Measurements from ENCODE around the gene CLTC. TPM values are rescaled to one million over a fixed set of nuclear protein-coding genes. Genes with fewer than 3 reads are reported as not detected.

Gene CLTC
- total and polyA plus RNA-seq, 4 donors = 274 to 600 (median 318) TPM

DNA sequence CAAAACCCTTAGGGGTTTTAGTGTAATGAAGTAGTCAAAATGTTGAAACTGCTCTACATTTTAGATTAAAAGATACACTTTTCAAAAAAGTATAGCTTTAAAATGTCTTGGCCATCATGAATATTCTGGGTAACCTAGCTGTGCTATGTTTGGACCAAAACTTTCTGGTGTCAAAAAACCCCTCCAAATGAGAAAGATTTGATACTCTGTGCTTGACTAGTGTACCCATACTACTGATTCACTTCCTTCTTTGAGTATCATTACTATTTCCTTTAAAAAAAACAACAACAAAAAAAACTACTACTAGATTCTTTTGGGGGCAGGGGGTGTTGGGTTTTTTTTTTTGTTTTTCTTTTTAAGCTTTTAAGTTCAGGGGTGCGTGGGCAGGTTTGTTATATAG, 50.2 kb downstream of the CLTC start:
- WGBS (ENCODE audit: insufficient coverage) = no CpG with 5 or more reads among the region's 1 CpG
- no peak overlapping the region for H3K4me3 ChIP-seq (ENCODE audit: low read depth, low read length)
- no peak for DNase-seq (ENCODE audit: low read depth in 4 of 6, low spot score in 6 of 6)
- H3K36me3 ChIP-seq (ENCODE audit: control insufficient read depth, insufficient read depth, low read length) = peaks cover 11% of the 10 kb centered on the region
- no peak overlapping the region for H3K27ac ChIP-seq (ENCODE audit: low read depth, low read length)
- H3K27me3 ChIP-seq (ENCODE audit: control insufficient read depth, insufficient read depth, low read length) = no peaks in the 10 kb centered on the region
- no peaks in the 10 kb centered on the region for H3K9me3 ChIP-seq (ENCODE audit: control insufficient read depth, insufficient read depth, low read length)
- H3K4me1 ChIP-seq (ENCODE audit: control insufficient read depth, insufficient read depth, low read length) = no peaks in the 10 kb centered on the region

DNA sequence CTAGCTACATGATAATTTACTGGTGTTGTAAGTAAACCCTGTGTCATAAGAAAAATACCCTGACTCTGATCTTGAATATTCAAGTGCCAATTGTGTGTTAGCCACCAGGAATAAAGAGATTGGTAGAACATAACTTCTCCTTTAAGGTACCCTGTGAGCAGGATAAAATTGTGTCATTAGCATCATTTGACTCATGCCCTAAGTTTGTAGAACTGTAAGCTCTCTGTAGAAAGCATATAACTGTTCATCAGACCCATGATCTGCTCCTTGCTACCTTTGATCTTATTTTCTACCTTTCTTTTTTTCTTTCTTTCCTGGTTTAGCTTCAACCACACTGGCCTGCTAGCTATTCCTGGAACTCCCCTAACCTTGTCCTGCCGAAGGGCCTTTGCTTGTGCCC, 51.7 kb downstream of the CLTC start:
- Histone ChIP-seq H3K4me3 (ENCODE audit: low read depth, low read length) (no peak overlapping the region), H3K27me3 (ENCODE audit: control insufficient read depth, insufficient read depth, low read length) (no peaks in the 10 kb centered on the region), H3K27ac (ENCODE audit: low read depth, low read length) (no peak overlapping the region), H3K36me3 (ENCODE audit: control insufficient read depth, insufficient read depth, low read length) (peaks cover 4% of the 10 kb centered on the region), H3K9me3 (ENCODE audit: control insufficient read depth, insufficient read depth, low read length) (no peaks in the 10 kb centered on the region), H3K4me1 (ENCODE audit: control insufficient read depth, insufficient read depth, low read length) (no peaks in the 10 kb centered on the region)
- DNase-seq (ENCODE audit: low read depth in 4 of 6, low spot score in 6 of 6) = no peak
- WGBS (ENCODE audit: insufficient coverage) = no CpG with 5 or more reads among the region's 1 CpG

DNA sequence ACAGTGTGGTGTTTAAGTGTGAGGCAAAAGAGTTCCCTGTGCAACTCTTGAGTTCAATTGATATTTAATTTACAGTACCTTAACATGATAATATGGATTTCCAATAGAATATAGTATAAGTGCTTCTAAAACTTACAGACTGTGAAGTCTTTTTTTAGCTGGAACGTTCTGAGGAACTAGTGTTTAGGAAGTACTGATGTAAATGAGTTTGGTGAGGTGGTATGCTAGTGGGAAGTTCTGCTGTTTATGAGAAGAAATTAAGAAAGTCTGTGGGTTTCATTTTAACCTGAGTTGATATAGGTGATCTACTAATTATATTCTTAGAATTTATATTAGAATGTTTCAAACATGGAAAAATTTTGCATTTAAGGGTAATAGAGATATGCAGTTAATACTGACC, 55.5 kb downstream of the CLTC start:
- Histone ChIP-seq H3K27me3 (ENCODE audit: control insufficient read depth, insufficient read depth, low read length) (no peaks in the 10 kb centered on the region), H3K36me3 (ENCODE audit: control insufficient read depth, insufficient read depth, low read length) (peaks cover 9% of the 10 kb centered on the region), H3K4me1 (ENCODE audit: control insufficient read depth, insufficient read depth, low read length) (no peaks in the 10 kb centered on the region), H3K4me3 (ENCODE audit: low read depth, low read length) (no peak overlapping the region), H3K9me3 (ENCODE audit: control insufficient read depth, insufficient read depth, low read length) (no peaks in the 10 kb centered on the region), H3K27ac (ENCODE audit: low read depth, low read length) (no peak overlapping the region)
- DNase-seq (ENCODE audit: low read depth in 4 of 6, low spot score in 6 of 6) = no peak
- 83% methylated on average over 1 of the region's 1 CpG for WGBS (ENCODE audit: insufficient coverage)

DNA sequence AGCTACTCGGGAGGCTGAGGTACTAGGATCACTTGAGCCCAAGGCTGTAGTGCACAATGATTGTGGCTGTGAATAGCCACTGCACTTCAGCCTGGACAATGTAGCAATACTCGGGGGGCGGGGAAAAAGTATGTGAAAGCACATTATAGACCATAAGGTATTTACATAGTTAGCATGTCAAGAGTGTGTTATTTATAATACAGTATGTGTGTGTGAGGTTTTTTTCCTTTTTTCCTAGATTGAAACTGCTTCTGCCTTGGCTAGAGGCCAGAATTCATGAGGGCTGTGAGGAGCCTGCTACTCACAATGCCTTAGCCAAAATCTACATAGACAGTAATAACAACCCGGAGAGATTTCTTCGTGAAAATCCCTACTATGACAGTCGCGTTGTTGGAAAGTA, 57.0 kb downstream of the CLTC start:
- no peak overlapping the region for H3K4me3 ChIP-seq (ENCODE audit: low read depth, low read length)
- H3K36me3 ChIP-seq (ENCODE audit: control insufficient read depth, insufficient read depth, low read length) = peaks cover 13% of the 10 kb centered on the region
- no peak overlapping the region for H3K27ac ChIP-seq (ENCODE audit: low read depth, low read length)
- DNase-seq (ENCODE audit: low read depth in 4 of 6, low spot score in 6 of 6) = peak in 1 of 6 donors; percentile 79
- H3K27me3 ChIP-seq (ENCODE audit: control insufficient read depth, insufficient read depth, low read length) = no peaks in the 10 kb centered on the region
- H3K4me1 ChIP-seq (ENCODE audit: control insufficient read depth, insufficient read depth, low read length) = no peaks in the 10 kb centered on the region
- WGBS (ENCODE audit: insufficient coverage) = 95% methylated on average over 3 of the region's 7 CpGs
- H3K9me3 ChIP-seq (ENCODE audit: control insufficient read depth, insufficient read depth, low read length) = no peaks in the 10 kb centered on the region

DNA sequence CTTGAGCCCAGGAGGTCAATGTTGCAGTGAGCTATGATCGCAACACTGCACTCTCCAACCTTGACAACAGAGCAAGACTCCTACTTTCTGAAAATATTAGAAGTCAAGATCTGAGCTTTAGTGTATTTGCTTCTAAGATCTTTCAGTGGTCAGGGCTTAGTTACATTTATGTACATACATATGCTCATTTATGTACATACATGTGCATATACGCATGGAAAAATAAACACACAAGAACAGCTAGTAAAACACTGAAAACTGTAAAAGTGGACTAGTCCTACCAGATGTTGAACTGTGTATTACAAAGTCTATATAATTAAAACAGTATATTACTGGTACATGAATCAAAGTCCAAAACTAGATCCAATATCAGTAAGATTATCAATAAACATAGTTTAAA, 59.2 kb downstream of the CLTC start:
- Histone ChIP-seq H3K4me3 (ENCODE audit: low read depth, low read length) (no peak overlapping the region), H3K27me3 (ENCODE audit: control insufficient read depth, insufficient read depth, low read length) (no peaks in the 10 kb centered on the region), H3K4me1 (ENCODE audit: control insufficient read depth, insufficient read depth, low read length) (no peaks in the 10 kb centered on the region), H3K27ac (ENCODE audit: low read depth, low read length) (no peak overlapping the region), H3K9me3 (ENCODE audit: control insufficient read depth, insufficient read depth, low read length) (no peaks in the 10 kb centered on the region), H3K36me3 (ENCODE audit: control insufficient read depth, insufficient read depth, low read length) (peaks cover 13% of the 10 kb centered on the region)
- no peak for DNase-seq (ENCODE audit: low read depth in 4 of 6, low spot score in 6 of 6)
- WGBS (ENCODE audit: insufficient coverage) = no CpG with 5 or more reads among the region's 2 CpGs

DNA sequence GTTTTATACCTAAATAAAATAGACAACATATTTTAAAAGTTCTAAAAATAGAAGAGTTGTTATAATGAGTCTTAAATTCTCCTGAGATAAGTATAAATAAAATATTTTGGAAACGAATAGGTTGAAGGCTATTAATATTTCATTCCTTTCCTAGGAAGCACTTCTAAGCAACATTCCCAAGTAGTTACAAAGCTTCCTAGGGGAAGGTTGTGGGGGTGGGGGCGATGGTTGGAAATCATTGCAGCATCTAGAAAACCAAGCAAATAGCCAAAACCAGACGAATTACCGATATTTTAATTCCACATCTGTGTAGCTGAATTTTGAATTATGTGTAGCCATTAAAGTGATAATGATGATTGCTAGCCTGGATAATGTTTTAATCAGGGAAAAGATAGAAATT, 60.6 kb downstream of the CLTC start:
- H3K4me3 ChIP-seq (ENCODE audit: low read depth, low read length) = no peak overlapping the region
- WGBS (ENCODE audit: insufficient coverage) = no CpG with 5 or more reads among the region's 4 CpGs
- H3K27me3 ChIP-seq (ENCODE audit: control insufficient read depth, insufficient read depth, low read length) = no peaks in the 10 kb centered on the region
- no peaks in the 10 kb centered on the region for H3K9me3 ChIP-seq (ENCODE audit: control insufficient read depth, insufficient read depth, low read length)
- no peak for DNase-seq (ENCODE audit: low read depth in 4 of 6, low spot score in 6 of 6)
- no peaks in the 10 kb centered on the region for H3K4me1 ChIP-seq (ENCODE audit: control insufficient read depth, insufficient read depth, low read length)
- H3K27ac ChIP-seq (ENCODE audit: low read depth, low read length) = no peak overlapping the region
- H3K36me3 ChIP-seq (ENCODE audit: control insufficient read depth, insufficient read depth, low read length) = peaks cover 18% of the 10 kb centered on the region

DNA sequence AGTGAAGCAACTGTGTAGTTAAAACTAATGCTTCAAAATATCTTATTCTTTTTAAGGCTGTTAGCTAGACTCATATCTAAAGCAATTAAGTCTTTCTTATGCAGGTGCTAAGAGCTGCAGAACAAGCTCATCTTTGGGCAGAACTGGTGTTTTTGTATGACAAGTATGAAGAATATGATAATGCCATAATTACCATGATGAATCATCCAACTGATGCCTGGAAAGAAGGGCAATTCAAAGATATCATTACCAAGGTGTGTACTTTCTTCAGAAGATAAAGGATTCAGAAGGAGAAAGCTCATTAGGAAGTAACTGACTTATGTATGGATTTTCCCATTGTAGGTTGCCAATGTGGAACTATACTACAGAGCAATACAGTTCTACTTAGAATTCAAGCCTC, 63.6 kb downstream of the CLTC start:
- no peak overlapping the region for H3K4me3 ChIP-seq (ENCODE audit: low read depth, low read length)
- no peak for DNase-seq (ENCODE audit: low read depth in 4 of 6, low spot score in 6 of 6)
- H3K9me3 ChIP-seq (ENCODE audit: control insufficient read depth, insufficient read depth, low read length) = no peaks in the 10 kb centered on the region
- no peak overlapping the region for H3K27ac ChIP-seq (ENCODE audit: low read depth, low read length)
- no peaks in the 10 kb centered on the region for H3K4me1 ChIP-seq (ENCODE audit: control insufficient read depth, insufficient read depth, low read length)
- no peaks in the 10 kb centered on the region for H3K27me3 ChIP-seq (ENCODE audit: control insufficient read depth, insufficient read depth, low read length)
- H3K36me3 ChIP-seq (ENCODE audit: control insufficient read depth, insufficient read depth, low read length) = peaks cover 18% of the 10 kb centered on the region

DNA sequence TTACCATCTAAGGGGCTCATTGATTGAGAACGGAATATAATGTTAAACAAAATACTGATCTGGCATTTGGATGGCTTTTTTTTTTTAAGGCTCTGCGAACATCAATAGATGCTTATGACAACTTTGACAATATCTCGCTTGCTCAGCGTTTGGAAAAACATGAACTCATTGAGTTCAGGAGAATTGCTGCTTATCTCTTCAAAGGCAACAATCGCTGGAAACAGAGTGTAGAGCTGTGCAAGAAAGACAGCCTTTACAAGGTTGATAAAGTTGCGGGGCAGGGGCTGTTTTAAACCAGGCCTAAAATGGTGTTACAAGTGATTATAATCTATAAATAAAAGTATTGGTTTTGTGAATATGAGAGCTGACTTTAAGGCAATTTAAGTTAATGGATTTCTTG, 65.3 kb downstream of the CLTC start:
- 100% methylated on average over 3 of the region's 6 CpGs for WGBS (ENCODE audit: insufficient coverage)
- Histone ChIP-seq H3K36me3 (ENCODE audit: control insufficient read depth, insufficient read depth, low read length) (peaks cover 9% of the 10 kb centered on the region), H3K27ac (ENCODE audit: low read depth, low read length) (no peak overlapping the region), H3K4me3 (ENCODE audit: low read depth, low read length) (no peak overlapping the region), H3K4me1 (ENCODE audit: control insufficient read depth, insufficient read depth, low read length) (no peaks in the 10 kb centered on the region), H3K27me3 (ENCODE audit: control insufficient read depth, insufficient read depth, low read length) (no peaks in the 10 kb centered on the region), H3K9me3 (ENCODE audit: control insufficient read depth, insufficient read depth, low read length) (no peaks in the 10 kb centered on the region)
- DNase-seq (ENCODE audit: low read depth in 4 of 6, low spot score in 6 of 6) = no peak

DNA sequence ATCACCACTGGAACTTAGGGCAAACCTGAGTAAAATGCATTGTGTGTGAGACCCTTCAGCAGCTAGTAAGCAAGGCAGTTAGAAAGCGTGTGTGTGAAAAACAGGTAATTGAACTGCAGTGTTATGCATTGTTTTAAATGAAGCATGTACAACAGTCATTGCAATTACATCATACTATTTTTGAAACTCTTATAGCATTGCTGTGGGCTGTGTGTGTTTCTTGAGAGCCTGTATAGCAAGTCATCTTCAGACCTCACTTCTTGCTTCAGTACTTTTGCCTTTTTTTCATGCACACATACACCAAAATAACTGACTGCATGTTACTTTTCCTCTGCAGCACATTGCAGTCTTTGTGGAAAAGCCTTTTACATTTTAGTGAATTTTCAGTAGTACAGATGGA, 68.3 kb downstream of the CLTC start:
- no peak overlapping the region for H3K4me3 ChIP-seq (ENCODE audit: low read depth, low read length)
- H3K27ac ChIP-seq (ENCODE audit: low read depth, low read length) = no peak overlapping the region
- peaks cover 19% of the 10 kb centered on the region for H3K36me3 ChIP-seq (ENCODE audit: control insufficient read depth, insufficient read depth, low read length)
- no peaks in the 10 kb centered on the region for H3K9me3 ChIP-seq (ENCODE audit: control insufficient read depth, insufficient read depth, low read length)
- H3K4me1 ChIP-seq (ENCODE audit: control insufficient read depth, insufficient read depth, low read length) = no peaks in the 10 kb centered on the region
- WGBS (ENCODE audit: insufficient coverage) = no CpG with 5 or more reads among the region's 1 CpG
- no peaks in the 10 kb centered on the region for H3K27me3 ChIP-seq (ENCODE audit: control insufficient read depth, insufficient read depth, low read length)
- DNase-seq (ENCODE audit: low read depth in 4 of 6, low spot score in 6 of 6) = no peak

DNA sequence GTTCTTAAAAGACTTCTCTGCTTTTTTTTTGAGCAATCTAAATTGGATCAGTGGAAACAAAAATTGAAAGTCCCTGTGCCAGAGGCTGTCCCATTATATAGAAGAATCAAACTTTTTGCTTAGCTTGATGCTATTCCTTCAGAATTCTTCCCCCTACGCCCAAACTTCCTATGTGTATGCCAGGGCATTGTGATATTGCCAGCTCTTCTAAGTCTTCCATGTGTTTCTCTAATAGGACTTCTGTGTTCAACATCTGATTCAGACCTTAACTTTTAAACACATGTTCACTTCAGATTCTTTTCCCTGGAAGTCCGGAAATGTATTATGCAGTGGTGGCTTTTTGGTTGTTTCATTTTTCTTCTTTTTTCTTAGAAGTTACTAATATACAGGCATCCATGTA, 68.8 kb downstream of the CLTC start:
- Histone ChIP-seq H3K4me1 (ENCODE audit: control insufficient read depth, insufficient read depth, low read length) (no peaks in the 10 kb centered on the region), H3K9me3 (ENCODE audit: control insufficient read depth, insufficient read depth, low read length) (no peaks in the 10 kb centered on the region), H3K27ac (ENCODE audit: low read depth, low read length) (no peak overlapping the region), H3K4me3 (ENCODE audit: low read depth, low read length) (no peak overlapping the region), H3K36me3 (ENCODE audit: control insufficient read depth, insufficient read depth, low read length) (peaks cover 22% of the 10 kb centered on the region), H3K27me3 (ENCODE audit: control insufficient read depth, insufficient read depth, low read length) (no peaks in the 10 kb centered on the region)
- DNase-seq (ENCODE audit: low read depth in 4 of 6, low spot score in 6 of 6) = no peak
- WGBS (ENCODE audit: insufficient coverage) = no CpG with 5 or more reads among the region's 2 CpGs

All from spinal cord (tissue), 10 donors.